ENCODE measurements around the gene FABP3.
"Not testable (repeated sequence)": the region's sequence is repeated elsewhere in the genome, so short reads cannot be mapped to it uniquely, and the experiment has no call there.

FABP3 gene

DNA sequence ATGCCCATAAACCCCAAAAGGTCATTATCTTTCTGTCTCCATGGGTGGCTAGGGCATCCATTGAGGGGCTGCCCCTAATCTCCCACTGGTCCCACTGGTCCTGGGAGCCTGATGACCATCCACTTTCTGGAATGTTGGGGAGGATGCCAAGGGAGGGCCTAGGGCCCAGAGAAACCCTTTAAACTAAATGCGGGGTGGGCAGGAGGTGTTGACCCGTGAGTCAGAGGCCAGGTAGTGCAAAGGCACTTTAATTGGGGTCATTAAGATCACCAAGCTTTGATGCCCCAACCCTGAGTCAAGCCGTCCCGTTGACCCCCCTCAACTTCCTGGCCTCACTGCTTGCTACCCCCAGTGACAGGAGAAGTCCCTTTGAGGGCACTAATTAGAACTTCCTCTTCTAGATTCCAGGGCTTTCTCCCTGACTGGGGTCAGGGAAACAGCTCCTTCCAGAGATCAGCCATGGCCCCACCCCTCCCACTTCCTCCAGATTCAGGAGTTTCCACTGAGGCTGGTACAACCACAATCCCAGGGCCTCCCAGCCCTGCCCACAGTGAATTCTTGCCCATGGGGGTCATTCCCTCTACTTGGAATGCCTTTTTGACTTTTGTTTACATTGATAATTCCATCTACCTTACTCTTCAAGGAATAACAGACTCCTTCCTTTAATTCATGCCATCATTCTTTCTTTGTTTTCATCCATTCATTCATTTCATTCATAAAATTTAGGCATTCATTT lies 24.7 kb upstream of the FABP3 start:
- no peak for DNase-seq

DNA sequence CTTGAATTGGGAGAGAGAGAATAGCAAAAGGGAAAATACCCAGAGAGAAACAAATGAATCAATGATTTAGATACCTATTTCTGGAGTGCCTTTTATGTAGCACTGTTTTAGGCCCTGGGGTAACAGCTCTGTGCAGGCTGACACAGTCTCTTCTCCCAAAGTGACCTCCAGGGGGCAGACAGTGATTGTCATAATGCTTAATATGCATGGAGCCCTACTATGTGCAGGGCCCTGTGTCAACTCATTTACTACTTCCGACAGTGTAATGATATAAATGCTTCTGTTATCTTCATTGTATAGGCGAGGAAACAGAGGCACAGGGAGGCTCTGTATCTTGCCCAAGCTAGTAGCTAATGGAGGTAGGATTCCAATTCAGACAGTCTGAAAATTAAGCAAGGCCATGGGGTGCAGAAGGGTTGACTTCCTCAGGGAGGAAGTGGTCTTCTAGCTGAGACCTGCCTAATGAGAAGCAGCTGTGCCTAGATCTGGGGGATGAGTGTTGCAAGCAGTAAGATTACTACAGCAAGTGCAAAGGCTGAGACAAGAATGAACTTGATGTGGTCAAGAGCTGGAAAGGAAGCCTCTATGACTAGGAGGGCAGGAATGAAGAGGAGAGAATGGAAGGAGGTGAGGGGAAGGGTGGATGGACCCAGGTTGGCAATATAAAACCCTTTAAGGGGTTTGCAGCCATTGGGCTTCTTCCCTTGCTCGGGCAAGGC lies 23.9 kb upstream of the FABP3 start:
- DNase-seq, result peak; percentile 81

DNA sequence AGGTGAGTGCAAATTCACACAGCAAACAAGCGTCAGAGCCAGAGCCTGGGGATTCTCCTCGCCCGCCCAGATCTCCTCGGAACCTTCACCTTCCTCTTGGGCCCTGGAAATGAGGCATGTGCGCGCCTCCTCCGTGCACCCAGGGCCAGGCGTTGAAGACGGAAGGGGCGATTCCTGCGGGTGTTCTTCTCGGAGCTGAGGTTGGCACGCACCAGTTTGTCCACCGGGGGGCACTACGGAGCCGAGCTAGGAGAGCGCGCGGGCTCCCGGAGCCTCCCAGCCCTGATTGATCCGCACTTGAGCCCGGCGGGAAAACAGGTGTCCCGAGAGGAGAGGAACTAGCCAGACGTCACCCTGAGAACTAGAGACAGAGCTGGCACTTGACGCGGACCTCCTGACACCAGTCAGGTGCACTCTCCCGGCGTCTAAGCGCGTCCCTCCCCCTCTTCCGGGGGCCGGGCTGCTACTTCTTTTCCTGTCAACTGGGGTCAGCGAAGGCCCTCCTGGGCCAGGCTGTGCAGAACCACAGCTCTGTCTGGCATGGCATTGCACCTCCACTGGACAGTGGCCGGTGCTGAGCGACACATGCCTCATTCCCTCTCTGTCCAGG lies 21.8 kb upstream of the FABP3 start:
- DNase-seq, result peak; percentile 48

DNA sequence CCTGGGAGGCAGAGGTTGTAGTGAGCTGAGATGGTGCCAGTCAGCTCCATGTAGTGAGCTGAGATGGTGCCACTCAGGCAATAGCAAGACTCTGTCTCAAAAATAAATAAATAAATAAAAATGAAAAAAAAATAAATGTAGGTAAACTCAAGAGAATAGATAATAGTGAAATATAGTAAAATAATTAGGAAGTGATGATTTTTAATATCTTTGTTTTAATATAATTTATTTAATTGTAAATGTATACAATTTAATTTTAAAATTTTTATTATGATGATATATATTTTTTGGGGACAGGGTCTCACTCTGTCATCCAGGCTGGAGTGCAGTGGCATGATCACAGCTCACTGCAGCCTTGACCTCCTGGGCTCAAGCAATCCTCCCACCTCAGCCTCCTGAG lies 20.6 kb upstream of the FABP3 start:
- no peak for DNase-seq

DNA sequence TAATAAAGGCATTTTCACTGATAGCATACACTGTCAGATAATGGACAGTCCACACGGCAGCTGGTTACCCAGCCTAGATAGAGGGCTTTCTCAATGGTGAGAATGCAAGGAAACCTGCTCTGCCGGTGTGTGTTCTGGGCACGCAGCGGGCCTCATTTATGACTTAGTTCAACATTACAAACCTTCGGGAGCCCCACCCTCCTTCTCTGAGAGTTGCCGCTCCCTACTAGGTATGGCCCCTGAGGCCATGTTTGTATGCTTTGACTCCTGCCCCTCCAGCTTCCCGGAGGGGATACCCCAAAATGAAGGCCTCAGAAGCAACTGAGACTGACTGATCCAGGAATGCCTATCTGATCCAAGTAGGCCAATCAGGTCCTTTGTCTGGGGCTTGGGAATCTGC lies 17.2 kb upstream of the FABP3 start:
- no peak for DNase-seq

DNA sequence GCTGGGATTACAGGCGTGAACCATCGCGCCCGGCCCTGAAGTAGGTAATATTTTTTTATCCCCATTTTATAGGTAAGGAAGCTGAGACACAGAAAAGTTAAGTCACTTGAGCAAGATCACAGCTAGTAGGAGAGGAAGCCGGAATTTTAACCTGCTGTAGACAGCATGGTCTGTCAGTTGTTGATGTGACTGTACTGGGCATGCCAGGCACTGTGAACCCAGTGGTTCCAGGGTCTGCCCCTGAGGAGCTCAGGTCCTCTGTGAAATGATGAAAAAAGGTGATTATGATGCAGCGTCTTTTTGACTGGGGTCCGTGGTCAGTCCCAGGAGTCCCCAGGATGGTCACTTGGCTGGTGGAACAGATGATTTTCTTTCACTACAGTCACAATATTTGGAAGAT lies 16.7 kb upstream of the FABP3 start:
- no peak for DNase-seq

DNA sequence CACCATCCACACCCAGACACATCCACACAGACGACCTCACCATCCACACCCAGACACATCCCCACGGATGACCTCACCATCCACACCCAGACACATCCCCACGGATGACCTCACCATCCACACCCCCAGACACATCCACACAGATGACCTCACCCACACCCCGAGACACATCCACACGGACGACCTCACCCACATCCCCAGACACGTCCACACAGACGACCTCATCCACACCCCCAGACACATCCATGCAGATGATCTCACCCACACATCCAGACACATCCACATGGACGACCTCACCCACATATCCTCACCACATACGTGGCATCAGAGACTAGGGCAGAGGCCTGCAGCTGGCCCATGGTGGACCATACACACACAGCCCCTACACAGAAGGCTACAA lies 14.7 kb upstream of the FABP3 start:
- DNase-seq, result no peak

DNA sequence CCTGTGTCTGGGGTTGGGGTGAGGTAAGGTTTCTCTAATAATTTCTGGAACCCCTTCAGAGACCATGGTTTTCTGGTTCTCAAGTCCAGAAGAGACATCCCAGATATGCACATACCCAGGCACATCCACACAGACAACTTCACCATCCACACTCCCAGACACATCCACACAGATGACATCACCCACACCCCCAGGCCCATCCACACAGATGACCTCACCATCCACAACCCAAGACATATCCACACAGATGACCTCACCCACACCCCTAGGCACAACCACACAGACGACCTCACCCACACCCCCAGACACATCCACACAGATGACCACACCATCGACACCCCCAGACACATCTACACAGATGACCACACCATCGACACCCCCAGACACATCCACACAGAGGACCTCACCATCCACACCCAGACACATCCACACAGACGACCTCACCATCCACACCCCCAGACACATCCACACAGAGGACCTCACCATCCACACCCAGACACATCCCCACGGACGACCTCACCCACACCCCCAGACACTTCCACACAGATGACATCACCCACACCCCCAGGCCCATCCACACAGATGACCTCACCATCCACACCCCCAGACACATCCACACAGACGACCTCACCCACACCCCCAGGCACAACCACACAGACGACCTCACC lies 13.8 kb upstream of the FABP3 start:
- DNase-seq, result not testable (repeated sequence)

DNA sequence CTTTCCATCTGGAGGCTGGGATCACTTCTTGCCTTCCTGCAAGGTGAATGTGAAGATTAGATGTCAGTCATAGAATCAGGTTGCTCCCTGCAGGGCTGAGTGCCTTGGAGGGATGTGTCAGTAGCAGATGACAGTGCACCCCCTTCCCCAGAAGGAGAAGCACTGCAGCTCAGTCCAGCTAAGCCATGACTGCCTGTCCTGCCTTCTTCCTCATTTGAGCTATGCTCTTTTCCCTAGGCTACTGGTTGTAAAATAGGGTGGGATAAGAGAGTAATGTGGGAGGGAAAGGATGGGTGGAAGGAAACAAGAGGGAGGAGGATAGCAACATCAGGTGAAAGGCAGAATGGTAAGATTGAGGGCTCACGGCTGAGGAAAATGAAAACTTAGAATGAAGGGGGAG lies 11.1 kb upstream of the FABP3 start:
- no peak for DNase-seq

DNA sequence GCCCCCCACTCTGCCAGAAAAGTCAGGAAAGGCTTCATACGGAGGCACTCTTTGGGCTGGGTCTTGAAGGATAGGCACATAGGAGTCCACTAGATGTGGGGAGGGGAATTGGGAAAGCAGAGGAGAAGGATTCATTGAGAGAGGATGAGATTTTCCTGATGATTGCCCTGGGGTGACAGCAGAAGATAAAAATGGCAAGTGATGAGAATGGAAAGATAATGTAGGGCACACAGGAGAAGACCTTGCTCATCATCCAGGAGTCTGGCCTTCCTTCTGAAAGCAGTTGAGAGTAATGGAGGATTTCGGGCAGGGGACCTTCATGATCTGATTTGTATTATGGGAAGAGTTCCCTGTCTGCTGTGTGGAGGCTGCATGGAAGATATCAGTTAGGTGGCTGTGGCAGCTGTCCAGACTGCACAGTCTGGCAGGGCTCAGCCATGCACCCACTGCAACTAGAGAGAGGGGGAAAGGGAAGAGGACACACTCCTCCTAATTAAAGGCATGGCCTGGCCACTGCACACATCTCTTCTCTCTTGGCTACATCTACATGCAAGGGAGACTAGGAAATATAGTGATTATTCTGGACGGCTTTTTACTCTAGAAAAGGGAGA lies 9.6 kb upstream of the FABP3 start:
- DNase-seq, result no peak

DNA sequence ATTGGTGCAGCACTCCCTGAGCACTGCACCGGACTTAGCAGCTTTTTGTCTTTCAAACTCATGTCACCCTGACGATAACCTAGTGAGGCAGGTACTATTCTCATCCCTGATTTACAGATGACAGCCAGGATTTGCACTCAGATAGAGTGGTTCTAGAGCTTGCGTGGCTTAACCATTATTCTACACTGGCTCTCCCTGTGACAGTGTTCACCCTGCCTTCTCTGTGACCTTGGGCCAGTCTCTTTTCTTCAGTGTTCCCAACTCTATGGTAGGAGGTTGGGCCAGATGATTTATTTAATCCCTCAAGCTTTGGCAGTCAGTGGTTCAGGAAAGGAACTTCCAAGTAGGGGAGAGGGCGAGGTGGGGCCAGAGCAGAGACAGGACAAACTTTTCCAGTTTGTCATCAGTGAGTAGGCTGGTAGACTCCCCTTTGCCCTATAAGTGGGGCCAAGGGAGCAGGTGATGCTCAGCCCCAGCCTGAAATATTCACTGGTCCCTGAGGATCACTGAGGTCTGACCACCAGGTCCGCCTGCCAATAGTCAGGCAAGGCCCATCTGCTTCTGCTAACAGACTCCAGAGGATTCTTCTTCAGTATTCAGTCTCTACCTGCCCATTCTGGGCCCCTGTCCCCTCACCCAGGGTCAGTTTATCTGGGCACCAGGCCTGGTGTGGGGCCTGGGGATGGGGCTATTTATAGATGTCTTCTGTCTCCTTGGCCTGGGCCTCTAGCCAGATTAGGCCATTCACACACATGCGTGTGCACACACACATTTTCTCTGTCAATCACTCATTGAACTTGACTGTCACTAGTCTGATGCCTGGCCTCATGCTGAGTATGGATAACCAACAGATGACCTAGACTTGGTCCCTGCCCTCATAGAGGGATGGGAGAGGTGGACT lies 8.8 kb upstream of the FABP3 start:
- no peak for DNase-seq

DNA sequence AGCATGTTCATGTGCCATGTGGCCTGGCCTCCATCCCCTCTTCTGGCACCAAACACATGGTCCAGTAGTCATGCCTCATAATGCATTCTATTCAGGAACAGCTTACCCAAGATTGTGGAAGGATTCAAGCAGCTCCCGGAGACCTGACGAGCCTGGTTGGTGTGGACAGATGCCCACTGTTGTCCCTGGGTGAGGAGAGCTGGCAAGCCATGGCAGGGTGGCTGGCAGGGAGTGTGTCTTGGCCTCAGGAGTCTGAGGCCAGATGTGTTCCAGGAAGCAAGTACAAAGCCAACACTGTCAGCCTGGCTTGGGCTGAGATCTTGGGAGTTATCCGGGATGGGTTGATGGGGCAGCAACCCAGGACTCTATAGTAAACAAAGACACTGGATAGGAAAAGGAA lies 7.3 kb upstream of the FABP3 start:
- DNase-seq, result no peak

DNA sequence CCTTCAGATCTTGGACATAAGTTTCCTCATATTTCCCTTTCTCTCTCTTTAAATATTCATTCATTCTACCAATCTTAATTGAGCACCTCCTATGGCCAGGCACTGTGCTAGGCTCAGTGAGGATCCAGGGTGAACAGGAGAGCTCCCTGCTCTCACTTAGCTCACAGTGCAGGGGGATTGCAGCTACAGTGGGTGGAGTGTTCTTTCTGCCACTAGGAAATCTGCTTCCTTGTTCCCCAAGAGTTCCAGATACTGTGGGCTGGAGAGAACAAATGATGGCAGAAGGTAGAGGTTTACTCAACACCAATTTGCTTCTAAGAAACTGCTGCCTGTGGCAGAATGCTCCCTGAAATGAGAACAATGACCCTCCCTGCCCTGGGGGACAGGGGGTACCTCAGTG lies 5.1 kb upstream of the FABP3 start:
- no peak for DNase-seq

DNA sequence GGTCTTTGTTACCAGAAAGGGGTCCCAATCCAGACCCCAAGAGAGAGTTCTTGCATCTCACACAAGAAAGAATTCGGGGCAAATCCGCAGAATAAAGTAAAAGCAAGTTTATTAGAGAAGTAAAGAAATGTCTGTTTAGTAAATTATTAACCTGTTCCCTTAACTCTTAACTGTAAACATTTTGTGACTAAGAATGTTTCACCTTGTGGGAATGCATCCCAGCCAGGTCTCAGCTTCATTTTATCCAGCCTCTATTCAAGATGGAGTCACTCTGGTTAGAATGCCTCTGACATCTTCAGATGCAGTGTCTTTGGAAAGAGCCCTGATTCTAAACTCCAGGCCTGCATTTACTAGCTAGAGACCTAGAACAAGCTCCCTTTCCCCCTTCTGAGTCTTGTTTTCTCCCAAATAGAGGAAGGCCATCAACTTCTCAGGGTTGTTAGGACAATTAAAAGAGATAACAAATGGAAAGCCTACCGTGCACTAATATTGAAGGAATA lies 4.5 kb upstream of the FABP3 start:
- no peak for DNase-seq

DNA sequence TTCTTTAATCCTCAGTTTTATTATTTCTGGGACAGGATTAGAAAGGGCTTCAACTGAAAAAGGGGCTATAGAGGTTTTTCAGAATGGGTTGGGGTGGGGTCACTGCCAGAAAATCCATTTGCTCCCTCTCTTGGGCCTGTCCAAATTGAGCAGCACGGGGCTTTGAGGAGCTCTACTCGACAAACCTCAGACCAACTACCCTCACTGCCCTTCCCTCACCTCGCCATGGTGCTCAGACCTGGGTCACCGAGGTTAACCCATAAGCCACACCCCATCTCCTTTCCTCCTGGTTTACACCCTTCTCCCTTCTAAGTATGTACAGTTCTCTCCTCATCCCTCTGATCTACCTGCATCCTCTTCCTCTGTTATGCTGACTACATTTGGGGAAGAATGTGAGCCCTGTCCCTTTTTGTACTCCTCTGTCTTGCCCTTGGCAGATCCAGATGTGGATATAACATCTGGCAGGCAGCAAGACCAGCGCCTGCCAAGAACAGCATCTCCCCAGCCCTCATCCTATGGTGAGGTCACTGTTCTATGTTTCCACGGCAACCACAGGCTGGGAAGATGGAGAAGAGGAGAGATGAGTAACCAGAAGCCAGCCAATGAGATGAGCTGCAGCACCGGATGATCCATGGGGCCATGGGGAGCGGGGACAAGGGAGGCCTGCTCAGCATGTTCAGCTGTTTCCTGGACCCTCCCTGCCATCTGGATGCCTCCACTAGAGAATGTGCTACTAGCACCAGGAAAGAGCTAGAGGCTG lies 3.7 kb upstream of the FABP3 start:
- DNase-seq, result no peak

DNA sequence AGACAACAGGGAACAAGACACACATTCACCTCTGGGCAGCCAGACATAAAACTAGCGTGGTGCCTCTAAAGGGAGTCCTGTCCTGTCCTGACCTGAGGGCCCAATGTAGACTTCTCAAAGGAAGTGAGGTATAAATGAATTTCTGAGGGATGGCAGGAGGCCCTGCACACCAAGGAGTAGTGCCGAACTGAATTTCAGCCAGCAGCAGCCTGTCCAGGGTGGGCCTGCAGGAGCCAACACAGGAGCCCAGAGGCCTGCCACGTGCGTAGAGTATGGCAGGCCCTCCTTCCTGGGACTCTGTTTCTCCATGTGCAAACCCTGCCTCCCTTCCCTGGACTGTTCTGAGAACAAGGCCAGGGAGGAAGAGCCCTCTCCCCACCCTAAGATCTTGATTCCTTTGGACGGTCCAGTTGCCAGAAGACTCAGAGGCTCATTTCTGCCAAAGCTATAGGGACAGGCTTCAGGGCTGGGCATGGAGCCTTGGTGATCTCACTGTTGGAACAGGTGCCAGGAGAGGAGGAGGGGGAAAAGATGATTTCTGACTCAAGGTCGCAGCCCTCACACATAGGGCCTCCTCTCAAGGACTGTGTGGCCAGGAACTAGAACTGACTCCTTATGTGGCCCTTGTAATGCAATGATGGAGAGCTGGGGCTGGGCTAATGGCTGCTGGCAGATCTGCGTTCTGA lies 1.8 kb upstream of the FABP3 start:
- DNase-seq, result no peak

DNA sequence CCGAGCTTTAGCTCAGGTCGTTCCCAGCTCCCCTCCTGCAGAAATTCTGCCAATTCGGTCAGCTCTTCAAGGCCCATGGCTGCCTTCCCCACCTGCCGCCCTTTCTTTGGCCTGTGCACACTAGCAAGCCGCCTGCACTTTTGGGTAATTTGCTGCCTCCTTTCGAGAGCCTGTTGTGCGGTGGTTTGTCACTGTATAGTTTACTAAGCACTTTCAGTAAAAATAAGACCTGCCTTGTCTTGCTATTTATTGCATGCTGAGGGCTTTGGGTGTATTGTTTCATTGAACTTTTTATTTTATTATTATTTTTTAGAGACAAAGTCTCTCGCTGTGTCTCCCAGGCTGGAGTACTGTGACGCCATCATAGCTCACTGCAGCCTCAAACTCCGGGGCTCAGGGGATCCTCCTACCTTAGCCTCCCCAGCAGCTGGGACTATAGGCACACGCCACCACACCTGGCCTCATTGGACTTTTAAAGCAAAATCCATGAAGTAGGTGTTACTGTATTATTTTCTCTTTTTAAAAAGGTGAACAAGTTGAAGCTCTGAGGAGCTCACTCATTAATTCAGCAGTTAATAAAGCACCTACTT lies 1.1 kb upstream of the FABP3 start:
- DNase-seq, result no peak

DNA sequence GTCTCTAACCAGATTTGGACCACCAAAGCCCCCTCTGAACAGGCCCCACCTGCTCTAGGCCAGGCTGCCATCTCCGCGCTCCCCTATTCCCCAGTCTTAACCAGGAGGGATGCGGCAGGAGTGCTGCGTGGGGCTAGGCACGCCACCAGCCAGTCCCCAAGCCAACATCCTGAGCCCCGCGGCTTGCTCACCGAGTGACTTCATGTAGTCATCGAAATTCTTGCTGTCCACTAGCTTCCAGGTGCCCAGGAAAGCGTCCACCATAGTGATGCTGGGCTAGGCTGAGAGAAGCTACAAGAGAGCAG lies 173 bp downstream of the FABP3 start:
- no peak for DNase-seq

DNA sequence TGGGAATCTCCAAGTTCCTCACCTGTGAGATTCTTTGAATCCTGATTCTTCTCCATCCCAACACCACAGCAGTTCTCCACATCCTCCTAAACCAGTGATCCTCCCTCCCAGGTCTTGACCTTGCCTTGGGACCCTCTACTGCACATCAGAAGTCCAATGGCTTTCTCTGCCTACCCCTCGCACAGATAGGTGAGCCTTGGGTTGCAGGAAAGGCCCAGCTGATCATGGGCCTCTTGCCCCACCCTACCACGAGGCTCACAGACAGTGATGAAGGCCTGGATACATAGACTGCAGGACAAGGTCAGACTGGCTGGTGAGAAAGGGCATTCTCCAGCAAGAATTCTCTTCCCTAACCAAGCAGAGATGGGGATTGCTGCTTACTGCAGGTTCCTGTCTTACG lies 825 bp downstream of the FABP3 start:
- no peak for DNase-seq
